Loucy (cell line): Measurements from ENCODE around the gene AP5Z1.

Source experiments
- H2AFZ ChIP-seq: fragments of 200-600 bp; sonication (generic); 2 replicates; pipeline ENCODE4 v1.6.0; 2016; ENCODE audit warnings: antibody characterized with exemption, mild to moderate bottlenecking, low read length, moderate library complexity
- H3F3A ChIP-seq: fragments of 200-600 bp; 2 replicates; pipeline ENCODE4 v1.6.0; 2016; ENCODE audit warnings: antibody characterized with exemption, low read depth, mild to moderate bottlenecking
- H3K27me3 ChIP-seq: fragments of 200-600 bp; sonication (generic); 2 replicates; pipeline ENCODE4 v1.6.1; 2014; ENCODE audit warnings: low read length, mild to moderate bottlenecking; ENCODE audit not compliant: insufficient read depth, poor library complexity, severe bottlenecking
- H3K36me3 ChIP-seq: fragments of 200-600 bp; sonication (generic); 2 replicates; pipeline ENCODE4 v1.6.1; 2016; ENCODE audit warnings: low read length; ENCODE audit not compliant: insufficient read depth
- H3K4me1 ChIP-seq: fragments of 200-600 bp; sonication (generic); 2 replicates; pipeline ENCODE4 v1.5.1; 2014; ENCODE audit warnings: low read length, mild to moderate bottlenecking; ENCODE audit not compliant: insufficient read depth, poor library complexity, severe bottlenecking
- H3K4me2 ChIP-seq: fragments of 200-600 bp; sonication (generic); 2 replicates; pipeline ENCODE4 v1.6.0; 2014; ENCODE audit warnings: antibody characterized with exemption, low read length, low read depth, mild to moderate bottlenecking; ENCODE audit not compliant: poor library complexity, severe bottlenecking
- H3K4me3 ChIP-seq: fragments of 200-600 bp; sonication (generic); 2 replicates; pipeline ENCODE4 v1.5.1; 2014; ENCODE audit warnings: low read length, mild to moderate bottlenecking, mixed read lengths; ENCODE audit not compliant: poor library complexity, severe bottlenecking
- H3K79me2 ChIP-seq: fragments of 200-600 bp; sonication (generic); 2 replicates; pipeline ENCODE4 v1.6.1; 2014; ENCODE audit warnings: low read length; ENCODE audit not compliant: insufficient read depth
- H3K9ac ChIP-seq: fragments of 200-600 bp; sonication (generic); 2 replicates; pipeline ENCODE4 v1.6.0; 2014; ENCODE audit warnings: mild to moderate bottlenecking, low read depth, low read length, moderate library complexity; ENCODE audit not compliant: poor library complexity, severe bottlenecking
- H3K9me2 ChIP-seq: fragments of 200-600 bp; sonication (generic); replicated peaks from 2 replicates; pipeline ENCODE4 v1.6.1; 2016; ENCODE audit warnings: low read depth, low read length, mixed read lengths
- H3K9me3 ChIP-seq: fragments of 200-600 bp; sonication (generic); 2 replicates; pipeline ENCODE4 v1.6.1; 2014; ENCODE audit warnings: mild to moderate bottlenecking, antibody characterized with exemption, low read length, low read depth; ENCODE audit not compliant: insufficient read depth
- H4K20me1 ChIP-seq: fragments of 200-600 bp; sonication (generic); 2 replicates; pipeline ENCODE4 v1.6.0; 2014; ENCODE audit warnings: antibody characterized with exemption, low read length, mild to moderate bottlenecking; ENCODE audit not compliant: insufficient read depth, poor library complexity, severe bottlenecking
- CTCF ChIP-seq: fragments of 200-600 bp; sonication (generic); conservative IDR thresholded peaks from 2 replicates; pipeline ENCODE4 v1.5.1; 2014; ENCODE audit warnings: mild to moderate bottlenecking, antibody characterized with exemption, low read length
- EZH2phosphoT487 ChIP-seq: fragments of 200-600 bp; IDR thresholded peaks from 2 replicates; pipeline ENCODE4 v1.6.1; 2018; ENCODE audit warnings: antibody characterized with exemption, mild to moderate bottlenecking, moderate library complexity, borderline replicate concordance

Gene AP5Z1

GRCh38 chr7:4824120-4824775 lies 48.8 kb downstream of the AP5Z1 start:
- Histone ChIP-seq H3K36me3 (no peaks in the 10 kb centered on the region), H3K4me3 (no peak overlapping the region), H3K27me3 (no peaks in the 10 kb centered on the region), H2AFZ (no peak overlapping the region), H3K4me1 (no peaks in the 10 kb centered on the region), H3K9ac (no peak overlapping the region), H3K9me3 (no peaks in the 10 kb centered on the region), H3K4me2 (no peak overlapping the region), H3K79me2 (no peaks in the 10 kb centered on the region), H3K9me2 (no peaks in the 10 kb centered on the region), H3F3A (no peaks in the 10 kb centered on the region), H4K20me1 (no peaks in the 10 kb centered on the region)
- no peak for TF ChIP-seq EZH2phosphoT487
- TF ChIP-seq CTCF: no peak

GRCh38 chr7:4825081-4825480 lies 49.7 kb downstream of the AP5Z1 start:
- no peaks in the 10 kb centered on the region for H4K20me1 ChIP-seq
- H3K9ac ChIP-seq: no peak overlapping the region
- no peak overlapping the region for H3K4me2 ChIP-seq
- H3K36me3 ChIP-seq: no peaks in the 10 kb centered on the region
- H3K79me2 ChIP-seq: no peaks in the 10 kb centered on the region
- no peaks in the 10 kb centered on the region for H3K4me1 ChIP-seq
- no peaks in the 10 kb centered on the region for H3K9me2 ChIP-seq
- H3K27me3 ChIP-seq: no peaks in the 10 kb centered on the region
- H3K4me3 ChIP-seq: no peak overlapping the region
- no peak overlapping the region for H2AFZ ChIP-seq
- TF ChIP-seq CTCF: no peak
- TF ChIP-seq EZH2phosphoT487: no peak
- H3K9me3 ChIP-seq: no peaks in the 10 kb centered on the region
- H3F3A ChIP-seq: no peaks in the 10 kb centered on the region

GRCh38 chr7:4828720-4829383 lies 53.4 kb downstream of the AP5Z1 start:
- Histone ChIP-seq H3K27me3 (no peaks in the 10 kb centered on the region), H3K4me1 (no peaks in the 10 kb centered on the region), H3K9me3 (no peaks in the 10 kb centered on the region), H3K9ac (no peak overlapping the region), H3K9me2 (no peaks in the 10 kb centered on the region), H3K4me2 (no peak overlapping the region), H3K4me3 (no peak overlapping the region), H3K36me3 (no peaks in the 10 kb centered on the region), H2AFZ (no peak overlapping the region), H3F3A (no peaks in the 10 kb centered on the region), H3K79me2 (no peaks in the 10 kb centered on the region), H4K20me1 (no peaks in the 10 kb centered on the region)
- TF ChIP-seq EZH2phosphoT487 (no peak), CTCF (no peak)
